NT2/D1 (cell line): Measurements from ENCODE around the gene INTS7.

Source experiments
- SUZ12 ChIP-seq: IDR thresholded peaks from 2 replicates; pipeline ENCODE4 v1.6.1; 2011; ENCODE audit not compliant: insufficient read length, insufficient read depth; ENCODE audit errors: extremely low read depth
- YY1 ChIP-seq: IDR thresholded peaks from 2 replicates; pipeline ENCODE4 v1.6.1; 2011; ENCODE audit not compliant: insufficient read length, insufficient read depth
- ZNF274 ChIP-seq: IDR thresholded peaks from 2 replicates; pipeline ENCODE4 v1.6.1; 2011; ENCODE audit warnings: mild to moderate bottlenecking, low read depth, low read length

DNA sequence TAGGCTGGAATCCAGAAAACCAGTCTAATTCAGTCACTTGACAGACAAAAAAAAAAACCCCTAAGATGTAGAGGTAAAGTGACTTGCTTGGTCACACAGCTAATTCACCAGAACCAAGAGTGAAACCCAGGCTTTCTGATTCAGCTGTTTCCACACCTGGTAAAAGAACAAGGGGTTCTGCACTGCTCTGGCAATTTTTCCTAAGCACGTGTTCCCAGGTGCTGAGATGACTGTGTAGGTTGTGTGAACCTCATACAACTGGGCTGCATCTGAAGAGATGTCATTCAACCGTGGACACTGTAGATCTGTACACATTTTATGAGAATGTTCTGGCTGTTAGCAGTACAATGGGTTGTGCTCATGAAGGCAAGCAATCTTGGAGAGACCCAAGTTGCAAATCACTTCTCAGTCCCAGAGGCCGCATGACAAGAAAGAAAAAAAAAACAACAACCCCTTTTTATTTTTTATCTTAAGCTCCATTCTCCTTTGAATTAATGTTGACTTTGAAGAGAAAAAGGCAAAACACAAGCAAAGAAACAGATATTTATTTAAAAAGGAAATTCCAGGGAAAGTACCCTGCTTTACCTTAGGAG, 95.4 kb downstream of the INTS7 start:
- no peak for TF ChIP-seq ZNF274
- TF ChIP-seq YY1 = no peak
- TF ChIP-seq SUZ12 = no peak
